Measurements from ENCODE around the gene IFT43.

IFT43 gene

GRCh38 chr14:76024211-76024907, 38.8 kb downstream of the IFT43 start:
- TF ChIP-seq, protein P1, sequence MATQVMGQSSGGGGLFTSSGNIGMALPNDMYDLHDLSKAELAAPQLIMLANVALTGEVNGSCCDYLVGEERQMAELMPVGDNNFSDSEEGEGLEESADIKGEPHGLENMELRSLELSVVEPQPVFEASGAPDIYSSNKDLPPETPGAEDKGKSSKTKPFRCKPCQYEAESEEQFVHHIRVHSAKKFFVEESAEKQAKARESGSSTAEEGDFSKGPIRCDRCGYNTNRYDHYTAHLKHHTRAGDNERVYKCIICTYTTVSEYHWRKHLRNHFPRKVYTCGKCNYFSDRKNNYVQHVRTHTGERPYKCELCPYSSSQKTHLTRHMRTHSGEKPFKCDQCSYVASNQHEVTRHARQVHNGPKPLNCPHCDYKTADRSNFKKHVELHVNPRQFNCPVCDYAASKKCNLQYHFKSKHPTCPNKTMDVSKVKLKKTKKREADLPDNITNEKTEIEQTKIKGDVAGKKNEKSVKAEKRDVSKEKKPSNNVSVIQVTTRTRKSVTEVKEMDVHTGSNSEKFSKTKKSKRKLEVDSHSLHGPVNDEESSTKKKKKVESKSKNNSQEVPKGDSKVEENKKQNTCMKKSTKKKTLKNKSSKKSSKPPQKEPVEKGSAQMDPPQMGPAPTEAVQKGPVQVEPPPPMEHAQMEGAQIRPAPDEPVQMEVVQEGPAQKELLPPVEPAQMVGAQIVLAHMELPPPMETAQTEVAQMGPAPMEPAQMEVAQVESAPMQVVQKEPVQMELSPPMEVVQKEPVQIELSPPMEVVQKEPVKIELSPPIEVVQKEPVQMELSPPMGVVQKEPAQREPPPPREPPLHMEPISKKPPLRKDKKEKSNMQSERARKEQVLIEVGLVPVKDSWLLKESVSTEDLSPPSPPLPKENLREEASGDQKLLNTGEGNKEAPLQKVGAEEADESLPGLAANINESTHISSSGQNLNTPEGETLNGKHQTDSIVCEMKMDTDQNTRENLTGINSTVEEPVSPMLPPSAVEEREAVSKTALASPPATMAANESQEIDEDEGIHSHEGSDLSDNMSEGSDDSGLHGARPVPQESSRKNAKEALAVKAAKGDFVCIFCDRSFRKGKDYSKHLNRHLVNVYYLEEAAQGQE (IDR thresholded peaks at IDR 0.05; ENCODE audit: insufficient read depth in 1 of 2, low read depth in 2 of 2, low read length in 2 of 2) = no peak
- TF ChIP-seq SIN3A (IDR thresholded peaks at IDR 0.05; ENCODE audit: borderline replicate concordance, insufficient read depth, low read length) = no peak
- TF ChIP-seq FOXP2 (optimal IDR thresholded peaks at IDR 0.05; ENCODE audit: borderline replicate concordance, extremely low read depth, extremely low read length, insufficient read depth) = no peak
- TF ChIP-seq TAF1 (IDR thresholded peaks at IDR 0.05; ENCODE audit: borderline replicate concordance, insufficient read depth, low read length) = no peak
- no peak for TF ChIP-seq POLR2AphosphoS5 (IDR thresholded peaks at IDR 0.05; ENCODE audit: low read depth, low read length)

DNA sequence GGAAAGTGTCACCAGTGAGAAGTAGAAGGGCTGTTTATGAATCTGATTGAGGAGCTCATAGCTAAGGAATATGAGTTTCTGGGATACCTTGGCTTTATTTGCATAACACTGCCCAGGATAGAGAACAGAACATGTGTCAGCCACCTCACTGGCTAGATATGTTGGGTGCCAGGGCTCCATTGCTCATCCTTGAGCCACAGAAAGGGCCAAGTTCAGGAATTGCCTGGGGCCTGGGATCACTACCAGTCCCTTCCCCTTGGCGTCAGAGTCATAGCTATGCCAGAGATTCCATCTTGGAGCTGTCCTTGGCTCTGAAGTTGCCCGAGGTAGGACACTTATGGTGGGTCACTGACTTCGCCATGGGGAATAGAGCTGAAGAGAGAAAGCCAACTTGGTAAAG, 49.0 kb downstream of the IFT43 start:
- TF ChIP-seq, protein P1 (IDR thresholded peaks at IDR 0.05; ENCODE audit: insufficient read depth in 1 of 2, low read depth in 2 of 2, low read length in 2 of 2) = no peak
- TF ChIP-seq FOXP2 (optimal IDR thresholded peaks at IDR 0.05; ENCODE audit: borderline replicate concordance, extremely low read depth, extremely low read length, insufficient read depth) = no peak
- no peak for TF ChIP-seq POLR2AphosphoS5 (IDR thresholded peaks at IDR 0.05; ENCODE audit: low read depth, low read length)
- TF ChIP-seq TAF1 (IDR thresholded peaks at IDR 0.05; ENCODE audit: borderline replicate concordance, insufficient read depth, low read length) = no peak
- no peak for TF ChIP-seq SIN3A (IDR thresholded peaks at IDR 0.05; ENCODE audit: borderline replicate concordance, insufficient read depth, low read length)

GRCh38 chr14:76040704-76041103, 55.1 kb downstream of the IFT43 start:
- TF ChIP-seq FOXP2 (optimal IDR thresholded peaks at IDR 0.05; ENCODE audit: borderline replicate concordance, extremely low read depth, extremely low read length, insufficient read depth) (no peak), TAF1 (IDR thresholded peaks at IDR 0.05; ENCODE audit: borderline replicate concordance, insufficient read depth, low read length) (no peak), POLR2AphosphoS5 (IDR thresholded peaks at IDR 0.05; ENCODE audit: low read depth, low read length) (no peak), SIN3A (IDR thresholded peaks at IDR 0.05; ENCODE audit: borderline replicate concordance, insufficient read depth, low read length) (no peak)
- TF ChIP-seq, protein P1 (IDR thresholded peaks at IDR 0.05; ENCODE audit: insufficient read depth in 1 of 2, low read depth in 2 of 2, low read length in 2 of 2) = no peak

GRCh38 chr14:76045773-76046172, 60.2 kb downstream of the IFT43 start:
- no peak for TF ChIP-seq TAF1 (IDR thresholded peaks at IDR 0.05; ENCODE audit: borderline replicate concordance, insufficient read depth, low read length)
- TF ChIP-seq FOXP2 (optimal IDR thresholded peaks at IDR 0.05; ENCODE audit: borderline replicate concordance, extremely low read depth, extremely low read length, insufficient read depth) = no peak
- no peak for TF ChIP-seq POLR2AphosphoS5 (IDR thresholded peaks at IDR 0.05; ENCODE audit: low read depth, low read length)
- TF ChIP-seq SIN3A (IDR thresholded peaks at IDR 0.05; ENCODE audit: borderline replicate concordance, insufficient read depth, low read length) = no peak
- TF ChIP-seq, protein P1 (IDR thresholded peaks at IDR 0.05; ENCODE audit: insufficient read depth in 1 of 2, low read depth in 2 of 2, low read length in 2 of 2) = no peak

Data from PFSK-1 (cell line).